Gastrocnemius medialis (tissue), 4 donors: ENCODE measurements around the gene CD38. TPM values are rescaled to one million over a fixed set of nuclear protein-coding genes. Genes with fewer than 3 reads are reported as not detected.

Source experiments
- ATAC-seq, 2 donors: fragments of 150-250 bp; one replicate each; pipeline ENCODE4 v1.9.1; 2016
- DNase-seq, 2 donors: peaks; one replicate each; pipeline ENCODE4 v3.0.0-alpha.2; 2019
- H3K27ac ChIP-seq, 4 donors: fragments of 200-600 bp; sonication (generic); 1 replicate in 1 of 4; 2 replicates in 3 of 4; pipeline ENCODE4 v1.5.1; 2016 to 2018; ENCODE audit warnings: mild to moderate bottlenecking in 2 of 4, moderate library complexity in 1 of 4
- H3K27me3 ChIP-seq, 3 donors: fragments of 200-600 bp; sonication (generic) in 2 of 3; 1 replicate in 1 of 3; 2 replicates in 2 of 3; pipeline versions ENCODE4 v1.5.1 to v1.6.0; 2016 to 2019; ENCODE audit warnings: mild to moderate bottlenecking in 1 of 3, moderate library complexity in 1 of 3
- H3K36me3 ChIP-seq, 2 donors: fragments of 200-600 bp; sonication (generic) in 1 of 2; one replicate each; pipeline ENCODE4 v1.5.1; 2017 to 2018
- H3K4me1 ChIP-seq, 2 donors: fragments of 200-600 bp; sonication (generic) in 1 of 2; one replicate each; pipeline ENCODE4 v1.5.1; 2016 to 2017; ENCODE audit warnings: mild to moderate bottlenecking in 2 of 2
- H3K4me3 ChIP-seq, 4 donors: fragments of 200-600 bp; sonication (generic) in 3 of 4; 1 replicate in 1 of 4; 2 replicates in 3 of 4; pipeline ENCODE4 v1.5.1; 2016 to 2019; ENCODE audit warnings: mild to moderate bottlenecking in 2 of 4
- H3K9me3 ChIP-seq, 3 donors: fragments of 200-600 bp; sonication (generic) in 2 of 3; 1 replicate in 1 of 3; 2 replicates in 2 of 3; pipeline ENCODE4 v1.5.1; 2016 to 2019
- CTCF ChIP-seq, 5 experiments: fragments of 450-650 bp in 3 of 5; fragments of 200-600 bp in 2 of 5; sonication (generic) in 2 of 5; IDR thresholded peaks in 4 of 5; conservative IDR thresholded peaks in 1 of 5; 1 replicate in 4 of 5; 2 replicates in 1 of 5; pipeline ENCODE4 v1.5.1; 2016 to 2019; ENCODE audit warnings: antibody characterized with exemption in 5 of 5, mild to moderate bottlenecking in 3 of 5, moderate library complexity in 3 of 5
- POLR2A ChIP-seq, 2 donors: fragments of 450-650 bp; IDR thresholded peaks; one replicate each; pipeline ENCODE4 v1.6.1; 2017; ENCODE audit warnings: antibody characterized with exemption in 2 of 2, mild to moderate bottlenecking in 2 of 2, moderate library complexity in 2 of 2
- in situ Hi-C, 4 donors: fragments of 200-750 bp; cut with MboI; loops; one replicate each; pipeline versions ENCODE4 v1.15.0 to v1.8.0; 2017; ENCODE audit warnings: low sequenced_read_pairs in 4 of 4
- intact Hi-C: fragments of 100-400 bp; cut with DNase I; formaldehyde crosslinking; loops from one replicate; pipeline ENCODE4 v1.15.1; 2023; ENCODE audit warnings: low total_unique reads
- total RNA-seq, 4 donors: library from RNA; depleted of rRNA; stranded (reverse); fragments of >200 nt; gene quantifications; one replicate each; pipeline versions ENCODE4 v1.1.0 to v1.2.3, GENCODE V29; 2016

Gene CD38
- total RNA-seq, 4 donors from 2014 or later = 0.73 to 9.0 (median 2.4) TPM

- no peaks in the 10 kb centered on the region for H3K9me3 ChIP-seq
- in situ Hi-C loops = no loop called here
- H3K27me3 ChIP-seq = no peaks in the 10 kb centered on the region
- no peaks in the 10 kb centered on the region for H3K36me3 ChIP-seq
- TF ChIP-seq CTCF (IDR thresholded peaks at IDR 0.05 in 4 of 5, conservative IDR thresholded peaks at IDR 0.05 in 1 of 5) (no peak), POLR2A (IDR thresholded peaks at IDR 0.05) (no peak)
- intact Hi-C loops = no loop called here
- DNase-seq (no peak), ATAC-seq (no peak)
- no peaks in the 10 kb centered on the region for H3K4me1 ChIP-seq
- H3K4me3 ChIP-seq = no peak overlapping the region
- H3K27ac ChIP-seq = no peak overlapping the region
Observed at GRCh38 chr4:15897577-15897976, 119.4 kb downstream of the CD38 start.

GRCh38 chr4:15898902-15899301, 120.8 kb downstream of the CD38 start:
- Histone ChIP-seq H3K36me3 (no peaks in the 10 kb centered on the region), H3K9me3 (no peaks in the 10 kb centered on the region), H3K27ac (no peak overlapping the region), H3K4me1 (no peaks in the 10 kb centered on the region), H3K27me3 (no peaks in the 10 kb centered on the region), H3K4me3 (no peak overlapping the region)
- ATAC-seq (no peak), DNase-seq (no peak)
- in situ Hi-C loops (no loop called here), intact Hi-C loops (no loop called here)
- no peak for TF ChIP-seq CTCF (IDR thresholded peaks at IDR 0.05 in 4 of 5, conservative IDR thresholded peaks at IDR 0.05 in 1 of 5)
- TF ChIP-seq POLR2A (IDR thresholded peaks at IDR 0.05) = no peak

GRCh38 chr4:15899511-15899910, 121.4 kb downstream of the CD38 start:
- ATAC-seq = no peak

GRCh38 chr4:15901007-15901406, 122.9 kb downstream of the CD38 start:
- intact Hi-C loops = no loop called here

More at GRCh38 chr4:15899511-15899910, 121.4 kb downstream of the CD38 start:
- no peak overlapping the region for H3K4me3 ChIP-seq
- no peak overlapping the region for H3K27ac ChIP-seq
- in situ Hi-C loops (no loop called here), intact Hi-C loops (no loop called here)
- TF ChIP-seq CTCF (IDR thresholded peaks at IDR 0.05 in 4 of 5, conservative IDR thresholded peaks at IDR 0.05 in 1 of 5) (no peak), POLR2A (IDR thresholded peaks at IDR 0.05) (no peak)
- DNase-seq = no peak
- H3K9me3 ChIP-seq = no peaks in the 10 kb centered on the region
- no peaks in the 10 kb centered on the region for H3K36me3 ChIP-seq
- H3K27me3 ChIP-seq = no peaks in the 10 kb centered on the region
- no peaks in the 10 kb centered on the region for H3K4me1 ChIP-seq

More at GRCh38 chr4:15901007-15901406, 122.9 kb downstream of the CD38 start:
- H3K4me1 ChIP-seq = no peaks in the 10 kb centered on the region
- ATAC-seq (no peak), DNase-seq (no peak)
- H3K27me3 ChIP-seq = no peaks in the 10 kb centered on the region
- TF ChIP-seq POLR2A (IDR thresholded peaks at IDR 0.05) (no peak), CTCF (IDR thresholded peaks at IDR 0.05 in 4 of 5, conservative IDR thresholded peaks at IDR 0.05 in 1 of 5) (no peak)
- H3K9me3 ChIP-seq = no peaks in the 10 kb centered on the region
- no peak overlapping the region for H3K27ac ChIP-seq
- H3K36me3 ChIP-seq = no peaks in the 10 kb centered on the region
- no peak overlapping the region for H3K4me3 ChIP-seq
- in situ Hi-C loops = no loop called here
